Measurements from ENCODE around the gene MAN1C1. TPM values are rescaled to one million over a fixed set of nuclear protein-coding genes. Genes with fewer than 3 reads are reported as not detected.

The MAN1C1 gene
- total and polyA plus RNA-seq, 2 donors (not counting 1 experiment from before 2014, with no cell fraction given), result 17.7 to 51.4 TPM

DNA sequence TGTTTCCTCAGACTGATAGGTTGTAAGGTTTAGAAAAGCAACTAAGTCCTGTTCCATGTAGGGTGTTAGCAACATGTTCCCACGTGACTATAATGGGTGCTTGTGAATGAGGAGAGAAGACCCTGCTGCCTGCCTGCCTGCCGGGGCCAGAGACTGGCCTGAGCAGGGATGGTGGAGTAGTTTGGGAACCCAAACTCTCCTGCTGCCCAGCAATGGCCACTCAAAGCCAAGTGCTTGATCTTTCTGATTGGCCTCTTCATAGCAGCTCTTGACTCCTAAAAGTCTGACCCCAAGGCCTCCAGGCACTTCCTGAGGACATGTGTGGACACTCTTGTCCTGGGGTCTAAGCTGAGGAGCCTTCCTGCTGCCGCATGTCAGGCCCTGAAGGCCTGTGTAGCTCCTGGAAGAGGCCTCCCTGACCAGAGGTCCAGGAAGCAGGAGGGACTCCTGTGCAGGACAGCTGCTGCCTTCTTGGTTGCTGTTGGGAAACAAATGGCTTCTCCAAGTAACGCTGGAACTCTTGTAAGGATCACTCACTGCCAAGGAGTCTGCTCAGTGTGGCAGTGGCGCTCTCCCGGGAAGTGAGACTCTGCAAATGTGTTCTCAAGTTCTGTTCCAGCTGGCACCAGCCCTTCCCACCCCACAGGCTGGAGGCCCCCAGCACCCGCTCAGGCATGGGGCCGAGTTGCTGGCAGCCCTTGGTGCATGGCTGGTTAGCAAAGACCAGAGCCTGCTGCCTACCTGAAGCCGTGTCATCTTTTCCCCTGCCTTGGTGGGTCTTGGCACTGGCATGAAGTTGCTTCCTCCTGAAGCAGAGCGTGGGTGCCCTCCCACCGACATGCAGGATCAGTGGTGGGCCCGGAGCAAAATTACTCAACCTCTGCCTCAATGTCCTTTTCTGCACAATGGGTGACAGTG is 35.5 kb downstream of the MAN1C1 start:
- no peaks in the 10 kb centered on the region for H3K36me3 ChIP-seq (ENCODE audit: control insufficient read depth, insufficient read depth, low read length)
- no peak for DNase-seq (ENCODE audit: low read depth in 2 of 2)
- TF ChIP-seq, protein P1, sequence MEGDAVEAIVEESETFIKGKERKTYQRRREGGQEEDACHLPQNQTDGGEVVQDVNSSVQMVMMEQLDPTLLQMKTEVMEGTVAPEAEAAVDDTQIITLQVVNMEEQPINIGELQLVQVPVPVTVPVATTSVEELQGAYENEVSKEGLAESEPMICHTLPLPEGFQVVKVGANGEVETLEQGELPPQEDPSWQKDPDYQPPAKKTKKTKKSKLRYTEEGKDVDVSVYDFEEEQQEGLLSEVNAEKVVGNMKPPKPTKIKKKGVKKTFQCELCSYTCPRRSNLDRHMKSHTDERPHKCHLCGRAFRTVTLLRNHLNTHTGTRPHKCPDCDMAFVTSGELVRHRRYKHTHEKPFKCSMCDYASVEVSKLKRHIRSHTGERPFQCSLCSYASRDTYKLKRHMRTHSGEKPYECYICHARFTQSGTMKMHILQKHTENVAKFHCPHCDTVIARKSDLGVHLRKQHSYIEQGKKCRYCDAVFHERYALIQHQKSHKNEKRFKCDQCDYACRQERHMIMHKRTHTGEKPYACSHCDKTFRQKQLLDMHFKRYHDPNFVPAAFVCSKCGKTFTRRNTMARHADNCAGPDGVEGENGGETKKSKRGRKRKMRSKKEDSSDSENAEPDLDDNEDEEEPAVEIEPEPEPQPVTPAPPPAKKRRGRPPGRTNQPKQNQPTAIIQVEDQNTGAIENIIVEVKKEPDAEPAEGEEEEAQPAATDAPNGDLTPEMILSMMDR (conservative IDR thresholded peaks at IDR 0.05 in 1 of 2, IDR thresholded peaks at IDR 0.05 in 1 of 2; ENCODE audit: low read depth in 1 of 2, low read length in 2 of 2), result no peak
- TF ChIP-seq EZH2 (IDR thresholded peaks at IDR 0.05; ENCODE audit: low read length, missing control alignments), result no peak
- H3K79me2 ChIP-seq (ENCODE audit: control insufficient read depth, insufficient read depth, low read length), result no peaks in the 10 kb centered on the region
- no peaks in the 10 kb centered on the region for H3K9me3 ChIP-seq (ENCODE audit: control insufficient read depth, insufficient read depth, low read depth, low read length)
- H3K27ac ChIP-seq (ENCODE audit: insufficient read depth, low read length), result no peak overlapping the region
- H2AFZ ChIP-seq (ENCODE audit: low read length), result no peak overlapping the region
- no peak overlapping the region for H3K4me2 ChIP-seq (ENCODE audit: extremely low read depth, insufficient read depth, low read length)
- H3K9ac ChIP-seq (ENCODE audit: insufficient read depth, low read length), result no peak overlapping the region
- no peaks in the 10 kb centered on the region for H3K27me3 ChIP-seq (ENCODE audit: control insufficient read depth, insufficient read depth, low read length)
- no peaks in the 10 kb centered on the region for H4K20me1 ChIP-seq (ENCODE audit: control insufficient read depth, extremely low read depth, insufficient read depth, low read length)
- no peaks in the 10 kb centered on the region for H3K4me1 ChIP-seq (ENCODE audit: control insufficient read depth, extremely low read depth, insufficient read depth, low read length)
- no peak overlapping the region for H3K4me3 ChIP-seq (replicated peaks in 1 of 4; ENCODE audit: control extremely low read depth in 1 of 4, insufficient read depth in 1 of 4, low read depth in 3 of 4, low read length in 4 of 4)

DNA sequence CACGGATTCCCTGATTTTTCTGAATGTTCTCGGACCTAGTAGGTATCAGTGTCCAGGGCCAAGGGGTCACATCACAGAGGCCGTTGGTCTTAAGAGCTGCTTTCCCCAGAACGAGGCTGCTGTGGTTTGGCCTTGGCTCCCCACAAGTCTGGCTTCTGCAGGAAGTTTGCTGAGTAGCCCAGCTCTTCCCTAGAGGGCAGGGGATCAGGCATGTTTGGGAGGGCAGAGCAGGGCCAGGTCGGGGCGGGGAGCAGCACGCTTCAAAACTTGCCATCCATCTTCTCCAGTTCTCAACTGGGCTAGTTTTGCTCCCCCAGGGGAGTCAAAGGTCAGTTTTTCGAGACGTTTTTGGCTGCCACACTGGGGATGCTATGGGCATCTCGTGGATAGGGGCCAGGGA is 37.0 kb downstream of the MAN1C1 start:
- H3K9me3 ChIP-seq (ENCODE audit: control insufficient read depth, insufficient read depth, low read depth, low read length), result no peaks in the 10 kb centered on the region
- no peak for DNase-seq (ENCODE audit: low read depth in 2 of 2)
- no peaks in the 10 kb centered on the region for H4K20me1 ChIP-seq (ENCODE audit: control insufficient read depth, extremely low read depth, insufficient read depth, low read length)
- no peaks in the 10 kb centered on the region for H3K4me1 ChIP-seq (ENCODE audit: control insufficient read depth, extremely low read depth, insufficient read depth, low read length)
- no peak overlapping the region for H3K4me2 ChIP-seq (ENCODE audit: extremely low read depth, insufficient read depth, low read length)
- no peaks in the 10 kb centered on the region for H3K36me3 ChIP-seq (ENCODE audit: control insufficient read depth, insufficient read depth, low read length)
- H3K27me3 ChIP-seq (ENCODE audit: control insufficient read depth, insufficient read depth, low read length), result no peaks in the 10 kb centered on the region
- no peak overlapping the region for H3K4me3 ChIP-seq (replicated peaks in 1 of 4; ENCODE audit: control extremely low read depth in 1 of 4, insufficient read depth in 1 of 4, low read depth in 3 of 4, low read length in 4 of 4)
- no peak for TF ChIP-seq EZH2 (IDR thresholded peaks at IDR 0.05; ENCODE audit: low read length, missing control alignments)
- TF ChIP-seq, protein P1 (conservative IDR thresholded peaks at IDR 0.05 in 1 of 2, IDR thresholded peaks at IDR 0.05 in 1 of 2; ENCODE audit: low read depth in 1 of 2, low read length in 2 of 2), result no peak
- no peak overlapping the region for H2AFZ ChIP-seq (ENCODE audit: low read length)
- no peak overlapping the region for H3K27ac ChIP-seq (ENCODE audit: insufficient read depth, low read length)
- H3K9ac ChIP-seq (ENCODE audit: insufficient read depth, low read length), result no peak overlapping the region
- H3K79me2 ChIP-seq (ENCODE audit: control insufficient read depth, insufficient read depth, low read length), result no peaks in the 10 kb centered on the region

DNA sequence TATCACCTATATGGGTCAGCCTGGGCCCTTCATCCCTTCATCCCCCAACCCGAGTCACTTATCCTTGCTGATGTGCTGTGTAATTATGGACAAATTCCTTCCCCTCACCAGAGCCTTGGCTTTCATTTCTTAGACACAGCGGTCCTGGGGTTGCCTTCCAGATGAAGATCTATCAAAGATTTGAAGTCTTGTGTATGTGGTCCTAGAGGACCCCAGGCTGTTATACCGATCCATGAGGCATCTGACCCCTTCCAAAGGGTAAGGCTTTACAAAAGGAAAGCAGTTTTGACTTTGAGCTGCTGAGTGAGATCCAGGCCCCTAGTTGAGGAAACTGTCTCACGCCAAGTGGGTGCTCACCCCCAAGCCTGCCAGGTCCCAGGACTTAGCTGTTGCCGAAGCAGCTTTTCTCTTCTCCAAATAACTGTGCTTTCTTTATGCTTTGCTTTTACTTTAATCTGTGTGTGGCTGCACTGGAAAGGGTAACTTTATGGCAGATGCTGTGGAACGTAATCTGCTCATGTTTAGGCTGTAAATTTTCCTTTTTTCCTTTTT is 37.6 kb downstream of the MAN1C1 start:
- H3K36me3 ChIP-seq (ENCODE audit: control insufficient read depth, insufficient read depth, low read length), result no peaks in the 10 kb centered on the region
- no peak for DNase-seq (ENCODE audit: low read depth in 2 of 2)
- H3K27ac ChIP-seq (ENCODE audit: insufficient read depth, low read length), result no peak overlapping the region
- no peak overlapping the region for H3K4me2 ChIP-seq (ENCODE audit: extremely low read depth, insufficient read depth, low read length)
- TF ChIP-seq, protein P1 (conservative IDR thresholded peaks at IDR 0.05 in 1 of 2, IDR thresholded peaks at IDR 0.05 in 1 of 2; ENCODE audit: low read depth in 1 of 2, low read length in 2 of 2), result no peak
- H3K4me3 ChIP-seq (replicated peaks in 1 of 4; ENCODE audit: control extremely low read depth in 1 of 4, insufficient read depth in 1 of 4, low read depth in 3 of 4, low read length in 4 of 4), result no peak overlapping the region
- H3K9me3 ChIP-seq (ENCODE audit: control insufficient read depth, insufficient read depth, low read depth, low read length), result no peaks in the 10 kb centered on the region
- no peaks in the 10 kb centered on the region for H4K20me1 ChIP-seq (ENCODE audit: control insufficient read depth, extremely low read depth, insufficient read depth, low read length)
- no peaks in the 10 kb centered on the region for H3K4me1 ChIP-seq (ENCODE audit: control insufficient read depth, extremely low read depth, insufficient read depth, low read length)
- no peak overlapping the region for H3K9ac ChIP-seq (ENCODE audit: insufficient read depth, low read length)
- H3K79me2 ChIP-seq (ENCODE audit: control insufficient read depth, insufficient read depth, low read length), result no peaks in the 10 kb centered on the region
- no peaks in the 10 kb centered on the region for H3K27me3 ChIP-seq (ENCODE audit: control insufficient read depth, insufficient read depth, low read length)
- no peak overlapping the region for H2AFZ ChIP-seq (ENCODE audit: low read length)

Data from fibroblast of lung (primary cell).